ENCODE results near the gene GTF2B. TPM values are rescaled to one million over a fixed set of nuclear protein-coding genes. Genes with fewer than 3 reads are reported as not detected.

GTF2B gene
- total and polyA plus RNA-seq, 2 of the 4 experiments (the other 2 are of a cell fraction): 32.0 to 41.0 TPM

DNA sequence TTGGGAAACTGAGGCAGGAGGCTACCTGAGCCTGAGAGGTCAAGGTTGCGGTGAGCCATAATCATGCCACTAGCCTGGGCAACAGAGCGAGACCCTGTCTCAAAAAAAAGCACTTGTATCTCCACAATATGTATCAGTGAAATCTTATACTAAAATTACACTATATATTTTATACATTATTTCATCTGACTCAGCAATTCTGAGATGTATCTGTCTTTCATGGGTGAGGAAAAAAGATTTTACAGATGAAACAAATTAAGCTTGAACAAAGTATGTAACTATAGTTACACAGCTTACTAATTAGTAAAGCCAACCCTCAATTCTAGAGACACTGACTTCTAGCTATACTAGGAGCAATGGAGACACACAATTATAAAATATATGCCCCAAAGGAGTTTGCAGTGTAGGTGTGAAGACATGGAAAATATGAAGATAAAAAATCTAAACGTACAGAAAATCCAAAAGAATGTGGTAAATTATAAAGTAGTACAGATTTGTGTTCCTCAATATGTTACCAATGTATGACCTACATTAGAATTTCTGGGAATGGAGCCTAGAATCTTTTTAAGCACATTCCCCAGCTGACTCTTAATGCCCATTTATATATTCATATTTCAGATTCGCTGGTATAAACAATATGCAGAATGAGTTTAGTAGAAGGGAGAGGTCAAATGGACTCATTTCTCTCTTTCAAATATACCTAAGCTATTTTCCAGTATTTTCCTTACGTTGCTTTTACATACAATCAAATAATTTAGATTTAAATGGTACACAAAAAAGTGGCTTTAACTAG, 14.6 kb downstream of the GTF2B start:
- H3K79me1 ChIP-seq (ENCODE audit: low read depth in 1 of 2, low read length in 2 of 2): peaks cover 29 to 45% of the 10 kb centered on the region in 2 experiments
- peak; percentile 38; the same call in 1 of the 2 replicates for TF ChIP-seq MAFK (IDR thresholded peaks at IDR 0.05; ENCODE audit: low read depth, low read length)
- TF ChIP-seq, protein P1, sequence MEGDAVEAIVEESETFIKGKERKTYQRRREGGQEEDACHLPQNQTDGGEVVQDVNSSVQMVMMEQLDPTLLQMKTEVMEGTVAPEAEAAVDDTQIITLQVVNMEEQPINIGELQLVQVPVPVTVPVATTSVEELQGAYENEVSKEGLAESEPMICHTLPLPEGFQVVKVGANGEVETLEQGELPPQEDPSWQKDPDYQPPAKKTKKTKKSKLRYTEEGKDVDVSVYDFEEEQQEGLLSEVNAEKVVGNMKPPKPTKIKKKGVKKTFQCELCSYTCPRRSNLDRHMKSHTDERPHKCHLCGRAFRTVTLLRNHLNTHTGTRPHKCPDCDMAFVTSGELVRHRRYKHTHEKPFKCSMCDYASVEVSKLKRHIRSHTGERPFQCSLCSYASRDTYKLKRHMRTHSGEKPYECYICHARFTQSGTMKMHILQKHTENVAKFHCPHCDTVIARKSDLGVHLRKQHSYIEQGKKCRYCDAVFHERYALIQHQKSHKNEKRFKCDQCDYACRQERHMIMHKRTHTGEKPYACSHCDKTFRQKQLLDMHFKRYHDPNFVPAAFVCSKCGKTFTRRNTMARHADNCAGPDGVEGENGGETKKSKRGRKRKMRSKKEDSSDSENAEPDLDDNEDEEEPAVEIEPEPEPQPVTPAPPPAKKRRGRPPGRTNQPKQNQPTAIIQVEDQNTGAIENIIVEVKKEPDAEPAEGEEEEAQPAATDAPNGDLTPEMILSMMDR (conservative IDR thresholded peaks at IDR 0.05; ENCODE audit: low read depth, low read length): no peak
- no peak overlapping the region for H3K9ac ChIP-seq (ENCODE audit: low read depth, low read length)
- H2AFZ ChIP-seq (replicated peaks; ENCODE audit: low read length, poor library complexity): no peak overlapping the region
- ChIA-PET CTCF (interaction anchor here (0.6 to 1.2 kb wide), 4 partner anchors 15 to 224 kb away, joined by 3 read pairs; no protein-coding TSS in a partner anchor), POLR2A (ENCODE audit: unreplicated experiment) (interaction anchor here (0.7 kb wide), 1 partner anchor 15 kb away, joined by 3 read pairs; the partner anchor contains the start of gene GTF2B)
- DNase-seq: peak; percentile 45
- no peak overlapping the region for H2AK5ac ChIP-seq (ENCODE audit: low read depth, low read length)
- H3K14ac ChIP-seq (replicated peaks; ENCODE audit: low read depth, low read length): no peak overlapping the region
- WGBS, 2 experiments (ENCODE audit: extremely low coverage in 2 of 2, insufficient read length in 1 of 2): no CpG with 5 or more reads among the region's 5 CpGs
- H3K18ac ChIP-seq (ENCODE audit: low read depth, low read length): no peak overlapping the region
- H4K91ac ChIP-seq (ENCODE audit: insufficient read depth, low read depth, low read length): no peak overlapping the region
- H3K36me3 ChIP-seq (ENCODE audit: control insufficient read depth, insufficient read depth, low read length): peaks cover 8% of the 10 kb centered on the region
- H4K20me1 ChIP-seq (ENCODE audit: insufficient read depth, low read length): 0 out of 2 replicates have a peak, but pooled peaks cover 5% of the 10 kb centered on the region
- no peak overlapping the region for H3K4me3 ChIP-seq (ENCODE audit: insufficient read depth, low read depth, low read length)
- H3K4me1 ChIP-seq (ENCODE audit: control insufficient read depth, insufficient read depth, low read length): peaks cover 12% of the 10 kb centered on the region; the same call in 1 of the 2 replicates
- no peak overlapping the region for H4K8ac ChIP-seq (ENCODE audit: low read depth in 2 of 2, low read length in 2 of 2)
- no TSS peak for BruUV-seq (replicated peaks)
- peak overlapping the region; percentile 33 for H2BK5ac ChIP-seq (ENCODE audit: low read depth, low read length, poor library complexity, severe bottlenecking)
- no peak overlapping the region for H2BK20ac ChIP-seq (ENCODE audit: low read depth, low read length)
- no peak overlapping the region for H2AK9ac ChIP-seq (replicated peaks; ENCODE audit: low read depth, low read length, poor library complexity)
- in situ Hi-C loops (cut with MboI; ENCODE audit: low sequenced_read_pairs): loop anchor here (10.0 kb wide), 2 partner anchors 132 to 202 kb away; no protein-coding TSS in a partner anchor
- H3K9me3 ChIP-seq (ENCODE audit: control insufficient read depth, insufficient read depth, low read length): no peaks in the 10 kb centered on the region
- intact Hi-C loops (cut with micrococcal nuclease): loop anchor here (1.0 to 2.0 kb wide), 4 partner anchors 140 to 268 kb away; partner anchors contain the start of gene PKN2
- no peak overlapping the region for H2BK120ac ChIP-seq (ENCODE audit: low read depth, low read length)
- H2BK15ac ChIP-seq (ENCODE audit: low read depth, low read length): no peak overlapping the region
- H3K4ac ChIP-seq (ENCODE audit: low read depth, low read length): no peak overlapping the region
- H3K4me2 ChIP-seq (ENCODE audit: low read depth, low read length): no peak overlapping the region
- no peak overlapping the region for H3K56ac ChIP-seq (ENCODE audit: extremely low read depth, insufficient read depth, low read length)
- no peak overlapping the region for H3K23ac ChIP-seq (ENCODE audit: low read depth, low read length)
- H3K9me1 ChIP-seq (ENCODE audit: insufficient read depth, low read length): no peaks in the 10 kb centered on the region
- no peaks in the 10 kb centered on the region for H3K27me3 ChIP-seq (ENCODE audit: control insufficient read depth, insufficient read depth, low read length)
- ATAC-seq (ENCODE audit: low read depth): peak; percentile 40; the same call in 1 of the 2 replicates
- H4K5ac ChIP-seq (ENCODE audit: low read depth, low read length): no peak overlapping the region
- H3K27ac ChIP-seq (ENCODE audit: insufficient read depth, low read length): no peak overlapping the region; the same call in 1 of the 2 replicates
- dilution Hi-C loops (cut with HindIII; ENCODE audit: low sequenced_read_pairs, unreplicated experiment): no loop called here

Data from IMR-90 (cell line).